Nephron progenitor cell (in vitro differentiated cells): ENCODE measurements around the gene ECEL1.

Experiments
- DNase-seq: peaks from one replicate; pipeline ENCODE4 v3.0.0; 2021
- H3K27ac Mint-ChIP-seq: 2 replicates; pipeline ENCODE4 v1.8.0; 2021; ENCODE audit warnings: mild to moderate bottlenecking, moderate library complexity, mixed read lengths
- H3K27me3 Mint-ChIP-seq: 2 replicates; pipeline ENCODE4 v1.8.0; 2021; ENCODE audit warnings: mild to moderate bottlenecking, low read depth, mixed read lengths; ENCODE audit not compliant: poor library complexity
- H3K36me3 Mint-ChIP-seq: 2 replicates; pipeline ENCODE4 v1.8.0; 2021; ENCODE audit warnings: low read depth, mixed read lengths
- H3K4me1 Mint-ChIP-seq: 2 replicates; pipeline ENCODE4 v1.8.0; 2021; ENCODE audit warnings: mixed read lengths
- H3K4me3 Mint-ChIP-seq: 2 replicates; pipeline ENCODE4 v1.8.0; 2021; ENCODE audit warnings: mild to moderate bottlenecking, moderate library complexity, mixed read lengths
- H3K9me3 Mint-ChIP-seq: 2 replicates; pipeline ENCODE4 v1.8.0; 2021; ENCODE audit warnings: mild to moderate bottlenecking, moderate library complexity, mixed read lengths
- TF ChIP-seq, protein P1 (sequence below): fragments of 200-600 bp; sonication (generic); IDR thresholded peaks from 2 replicates; pipeline ENCODE4 v1.5.0; 2021; ENCODE audit warnings: antibody characterized with exemption

The ECEL1 gene

DNA sequence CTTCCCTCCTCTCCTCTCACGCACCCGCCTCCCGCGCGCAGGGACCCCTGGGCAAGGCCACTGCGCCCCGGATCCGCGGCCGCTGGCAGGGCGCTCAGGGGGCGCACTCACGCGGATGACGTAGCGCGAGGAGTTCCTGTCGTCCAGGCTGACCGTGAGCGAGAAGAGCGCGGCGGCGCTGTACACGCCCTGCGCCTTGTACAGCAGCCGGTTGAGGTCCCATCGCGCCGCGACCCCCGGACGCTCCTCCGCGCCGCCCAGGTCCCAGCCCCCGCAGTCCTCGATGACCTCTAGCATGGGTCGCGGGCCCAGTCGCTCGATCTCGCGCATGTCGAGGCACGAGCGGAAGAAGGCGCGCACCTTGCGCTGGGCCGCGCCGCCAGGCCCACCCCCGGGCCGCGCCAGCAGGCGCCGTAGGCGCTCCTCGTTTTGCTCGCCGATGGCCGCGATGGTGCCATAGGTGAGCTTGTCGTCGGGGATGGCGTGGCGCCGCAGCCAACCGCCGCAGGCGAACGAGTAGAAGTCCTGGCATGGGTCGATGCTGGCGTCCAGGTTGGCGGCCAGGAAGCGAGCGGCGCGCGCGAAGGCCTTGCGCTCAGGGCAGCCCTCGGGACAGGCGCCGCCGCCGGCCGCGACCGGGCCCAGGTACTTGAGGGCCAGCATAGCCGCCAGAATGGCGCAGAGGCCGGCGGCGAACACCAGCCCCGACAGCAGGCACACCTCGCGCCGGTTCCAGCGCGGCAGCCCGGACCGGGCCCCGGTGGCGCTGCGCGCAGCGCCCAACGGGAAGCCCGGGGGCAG lies 1.7 kb downstream of the ECEL1 start:
- TF ChIP-seq, protein P1, sequence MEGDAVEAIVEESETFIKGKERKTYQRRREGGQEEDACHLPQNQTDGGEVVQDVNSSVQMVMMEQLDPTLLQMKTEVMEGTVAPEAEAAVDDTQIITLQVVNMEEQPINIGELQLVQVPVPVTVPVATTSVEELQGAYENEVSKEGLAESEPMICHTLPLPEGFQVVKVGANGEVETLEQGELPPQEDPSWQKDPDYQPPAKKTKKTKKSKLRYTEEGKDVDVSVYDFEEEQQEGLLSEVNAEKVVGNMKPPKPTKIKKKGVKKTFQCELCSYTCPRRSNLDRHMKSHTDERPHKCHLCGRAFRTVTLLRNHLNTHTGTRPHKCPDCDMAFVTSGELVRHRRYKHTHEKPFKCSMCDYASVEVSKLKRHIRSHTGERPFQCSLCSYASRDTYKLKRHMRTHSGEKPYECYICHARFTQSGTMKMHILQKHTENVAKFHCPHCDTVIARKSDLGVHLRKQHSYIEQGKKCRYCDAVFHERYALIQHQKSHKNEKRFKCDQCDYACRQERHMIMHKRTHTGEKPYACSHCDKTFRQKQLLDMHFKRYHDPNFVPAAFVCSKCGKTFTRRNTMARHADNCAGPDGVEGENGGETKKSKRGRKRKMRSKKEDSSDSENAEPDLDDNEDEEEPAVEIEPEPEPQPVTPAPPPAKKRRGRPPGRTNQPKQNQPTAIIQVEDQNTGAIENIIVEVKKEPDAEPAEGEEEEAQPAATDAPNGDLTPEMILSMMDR = no peak
- Mint-ChIP-seq H3K27me3 (peaks cover 80% of the 10 kb centered on the region), H3K27ac (no peak overlapping the region), H3K9me3 (no peaks in the 10 kb centered on the region), H3K4me3 (no peak overlapping the region), H3K4me1 (peaks cover 25% of the 10 kb centered on the region), H3K36me3 (no peaks in the 10 kb centered on the region)
- DNase-seq = peak; percentile 59

DNA sequence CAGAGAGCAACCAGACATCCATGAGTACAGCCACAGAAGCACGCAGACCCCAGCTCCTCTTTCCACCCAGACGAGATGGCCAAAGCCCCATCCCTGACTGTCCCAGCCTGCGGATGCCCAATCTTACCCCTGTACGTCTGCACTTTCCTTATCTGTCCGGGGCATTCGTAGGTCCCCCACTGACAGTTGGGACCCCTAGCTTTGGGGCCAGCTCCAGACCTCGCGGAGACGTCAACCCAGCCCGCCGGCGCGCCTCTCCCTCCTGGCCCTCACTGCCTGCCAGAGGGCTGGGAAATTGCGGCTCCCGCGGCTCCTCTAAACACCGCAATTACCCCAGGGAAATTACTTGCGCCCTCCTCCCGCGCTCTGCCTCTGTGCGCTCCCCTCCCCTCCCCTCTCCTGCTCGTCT lies 2.3 kb downstream of the ECEL1 start:
- Mint-ChIP-seq H3K27ac (no peak overlapping the region), H3K4me1 (peaks cover 27% of the 10 kb centered on the region), H3K9me3 (no peaks in the 10 kb centered on the region), H3K36me3 (no peaks in the 10 kb centered on the region), H3K4me3 (peak overlapping the region; percentile 72), H3K27me3 (peaks cover 81% of the 10 kb centered on the region)
- no peak for DNase-seq
- TF ChIP-seq, protein P1 = no peak

DNA sequence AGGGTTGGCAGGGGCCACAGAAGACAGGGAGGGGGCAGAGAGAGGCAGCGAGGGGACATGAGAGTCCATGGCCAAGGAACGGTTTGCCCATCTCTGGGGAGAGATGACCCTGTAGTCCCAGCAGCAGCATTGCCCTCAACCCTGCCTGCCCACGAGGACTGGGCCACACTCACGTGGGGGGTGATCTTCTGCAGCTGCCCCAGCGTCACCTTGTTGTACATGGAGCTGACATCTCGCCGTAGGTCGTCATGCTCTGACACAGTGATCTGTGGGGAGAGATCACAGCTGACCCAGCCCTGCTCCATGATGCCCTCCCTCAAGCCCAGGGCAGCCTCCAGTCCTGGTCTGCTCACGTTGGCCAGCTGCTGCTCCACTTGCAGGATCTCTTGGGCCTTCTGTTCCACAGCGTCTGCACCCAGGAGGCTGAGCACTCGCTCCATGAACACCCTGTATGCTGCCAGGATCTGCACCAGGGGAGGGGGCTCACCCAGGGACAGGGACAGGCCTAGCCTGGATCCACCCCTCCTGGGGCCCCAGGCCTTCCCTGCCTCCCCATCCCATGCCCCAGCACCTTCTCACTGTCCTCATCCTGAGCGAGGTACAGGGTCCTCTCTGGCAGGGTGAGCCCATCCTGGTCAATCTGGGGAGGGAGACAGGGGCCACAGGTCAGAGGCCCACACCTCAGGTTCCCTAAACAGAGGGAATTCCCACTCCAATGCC lies 2.8 kb downstream of the ECEL1 start:
- DNase-seq = no peak
- H3K36me3 Mint-ChIP-seq = no peaks in the 10 kb centered on the region
- TF ChIP-seq, protein P1 = no peak
- H3K4me1 Mint-ChIP-seq = peaks cover 27% of the 10 kb centered on the region
- peaks cover 75% of the 10 kb centered on the region for H3K27me3 Mint-ChIP-seq
- no peak overlapping the region for H3K27ac Mint-ChIP-seq
- no peaks in the 10 kb centered on the region for H3K9me3 Mint-ChIP-seq
- peak overlapping the region; percentile 72 for H3K4me3 Mint-ChIP-seq

DNA sequence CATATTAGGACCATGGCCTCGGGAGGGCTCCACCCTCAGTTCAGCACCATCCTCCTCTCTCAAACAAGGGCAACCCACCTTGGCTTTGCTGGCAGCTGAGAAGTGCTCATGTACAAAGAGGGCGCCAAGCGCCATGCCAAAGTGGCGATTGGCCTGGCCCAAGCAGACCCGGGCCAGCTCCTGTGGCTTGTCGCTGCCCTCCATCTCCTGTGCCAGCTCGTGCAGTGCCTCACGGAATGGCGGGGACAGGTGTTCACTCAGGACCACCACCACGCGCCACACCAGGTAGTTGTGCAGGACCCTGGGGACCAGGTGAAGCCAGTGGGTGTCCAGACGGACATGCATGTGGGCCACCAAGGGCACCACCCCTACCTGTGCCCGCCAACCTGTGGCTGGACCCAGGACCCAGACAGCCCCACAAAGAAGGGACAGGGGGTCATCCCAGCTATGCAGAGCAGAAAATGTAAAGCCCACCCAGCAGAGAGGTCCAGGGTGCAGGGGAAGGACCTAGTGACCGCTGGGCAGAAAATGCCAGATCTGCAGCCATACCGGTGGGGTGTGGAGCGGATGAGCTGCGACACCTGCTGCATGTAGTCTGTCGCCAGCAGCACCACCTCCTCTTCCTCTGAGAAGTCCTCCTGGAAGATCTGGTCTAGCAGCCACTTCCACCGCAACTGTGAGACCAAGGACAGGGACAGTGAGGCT lies 3.6 kb downstream of the ECEL1 start:
- no peaks in the 10 kb centered on the region for H3K36me3 Mint-ChIP-seq
- H3K27ac Mint-ChIP-seq = no peak overlapping the region
- peaks cover 68% of the 10 kb centered on the region for H3K27me3 Mint-ChIP-seq
- peaks cover 26% of the 10 kb centered on the region for H3K4me1 Mint-ChIP-seq
- no peak for DNase-seq
- no peaks in the 10 kb centered on the region for H3K9me3 Mint-ChIP-seq
- TF ChIP-seq, protein P1 = no peak
- no peak overlapping the region for H3K4me3 Mint-ChIP-seq

DNA sequence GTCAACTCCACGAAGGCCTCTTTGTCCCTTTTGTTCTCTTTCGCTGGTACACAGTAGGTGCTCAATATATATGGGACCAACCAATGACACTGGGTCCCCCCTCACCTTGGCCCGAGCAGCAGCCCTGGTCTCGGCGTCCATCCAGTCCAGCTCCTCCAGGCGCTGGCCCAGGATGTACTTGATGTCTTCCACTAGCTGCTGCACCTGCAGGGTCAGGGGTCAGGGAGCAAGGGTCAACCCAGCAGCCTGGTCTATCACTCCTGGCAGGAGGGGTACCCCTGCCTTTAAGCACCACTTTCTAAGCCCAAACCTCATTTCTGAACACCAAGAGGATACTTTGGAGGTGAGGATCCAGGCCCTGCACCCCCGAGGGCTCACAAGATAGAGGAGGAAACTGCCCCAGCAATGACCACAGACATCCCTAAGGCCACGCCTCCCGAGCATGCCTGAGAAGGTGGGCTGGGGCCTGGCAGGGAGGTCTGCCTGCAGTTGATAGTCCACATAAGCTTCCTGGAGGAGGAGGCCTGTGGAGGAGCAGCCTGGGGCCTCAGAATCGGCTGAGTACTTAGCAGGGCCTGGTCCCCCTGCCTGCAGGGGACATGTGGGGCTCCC lies 4.2 kb downstream of the ECEL1 start:
- Mint-ChIP-seq H3K4me3 (no peak overlapping the region), H3K36me3 (no peaks in the 10 kb centered on the region), H3K4me1 (peaks cover 23% of the 10 kb centered on the region), H3K9me3 (no peaks in the 10 kb centered on the region), H3K27ac (no peak overlapping the region), H3K27me3 (peaks cover 62% of the 10 kb centered on the region)
- DNase-seq = peak; percentile 6
- TF ChIP-seq, protein P1 = no peak
